LNCAP (cell line): ENCODE data around the gene TSPAN7.

Experiments used
- CTCF ChIP-seq: fragments of 450-650 bp; IDR thresholded peaks from 2 replicates; pipeline ENCODE4 v1.5.1; 2017; ENCODE audit warnings: mild to moderate bottlenecking

The TSPAN7 gene

DNA sequence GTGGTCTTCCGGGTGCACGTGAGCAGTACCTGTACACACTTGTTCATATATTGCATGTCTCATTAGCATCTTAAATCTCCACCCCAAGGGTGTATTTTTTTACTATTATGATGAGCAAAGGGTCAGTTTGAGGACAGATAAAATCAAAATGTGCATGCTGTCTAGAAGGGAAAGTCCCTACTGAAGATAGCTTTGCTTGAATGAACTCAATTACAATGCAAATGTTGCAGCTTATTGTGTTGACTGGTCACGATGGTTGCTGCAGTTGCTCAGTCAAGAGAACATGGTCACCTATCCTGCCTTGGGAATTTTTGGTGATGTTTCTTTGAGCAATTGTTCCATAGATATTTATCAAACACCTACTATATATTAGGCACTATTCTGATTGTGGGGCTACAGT lies 136.1 kb downstream of the TSPAN7 start:
- TF ChIP-seq CTCF, result no peak

GRCh38 chrX:38699121-38699520 lies 137.8 kb downstream of the TSPAN7 start:
- TF ChIP-seq CTCF, result no peak

GRCh38 chrX:38699696-38700095 lies 138.4 kb downstream of the TSPAN7 start:
- TF ChIP-seq CTCF, result no peak

- no peak for TF ChIP-seq CTCF
These were observed 139.7 kb downstream of the TSPAN7 start for GRCh38 chrX:38701073-38701472.

DNA sequence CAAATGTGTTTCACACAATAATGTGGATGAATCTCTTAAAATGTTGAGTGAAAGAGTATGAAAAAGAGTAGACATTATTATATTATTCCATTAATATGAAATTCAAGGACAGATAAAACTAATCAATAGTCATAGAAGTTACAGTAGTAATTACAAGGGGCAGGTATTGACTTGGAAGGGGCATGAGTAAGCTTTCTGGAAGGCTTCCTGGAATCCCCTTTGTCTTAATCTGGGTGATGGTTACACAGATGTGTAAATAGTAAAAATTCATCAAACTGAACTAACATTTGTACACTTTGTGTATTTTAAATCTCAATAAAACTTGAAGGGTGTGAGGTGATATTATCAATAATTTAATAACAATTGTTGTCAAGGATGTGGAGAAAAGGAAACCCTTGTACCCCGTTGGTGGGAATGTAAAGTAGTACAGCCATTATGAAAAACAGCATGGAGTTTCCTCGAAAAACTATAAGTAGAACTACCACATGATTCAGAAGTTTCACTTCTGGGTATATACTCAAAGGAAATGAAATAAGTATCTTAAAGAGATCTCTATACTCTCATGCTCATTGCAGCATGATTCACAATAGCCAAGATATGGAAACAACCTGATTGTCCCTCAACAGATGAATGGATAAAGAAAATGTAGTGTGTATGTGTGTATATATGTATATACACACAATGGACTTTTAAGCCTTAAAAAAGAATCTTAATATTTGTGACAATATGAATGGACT lies 143.0 kb downstream of the TSPAN7 start:
- no peak for TF ChIP-seq CTCF

DNA sequence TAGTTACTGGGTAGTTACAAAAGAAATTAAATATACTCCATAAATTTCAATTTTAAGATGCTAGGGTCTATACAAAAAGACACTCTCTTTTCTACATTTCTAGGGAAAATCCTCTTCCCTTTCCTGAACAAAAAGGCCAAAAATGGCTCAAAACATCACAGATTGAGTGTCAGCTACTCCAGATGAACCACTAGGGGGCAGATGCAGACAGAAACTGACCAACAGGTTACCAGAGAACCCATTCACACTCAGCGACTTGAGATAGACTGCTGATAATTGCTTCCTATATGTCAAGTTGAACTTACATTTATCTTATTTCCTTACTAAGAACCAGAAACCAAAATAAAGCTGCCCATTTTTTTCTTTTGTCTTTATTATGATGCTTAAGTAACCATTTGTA lies 156.5 kb downstream of the TSPAN7 start:
- peak; percentile 43; the same call in 1 of the 2 replicates for TF ChIP-seq CTCF

DNA sequence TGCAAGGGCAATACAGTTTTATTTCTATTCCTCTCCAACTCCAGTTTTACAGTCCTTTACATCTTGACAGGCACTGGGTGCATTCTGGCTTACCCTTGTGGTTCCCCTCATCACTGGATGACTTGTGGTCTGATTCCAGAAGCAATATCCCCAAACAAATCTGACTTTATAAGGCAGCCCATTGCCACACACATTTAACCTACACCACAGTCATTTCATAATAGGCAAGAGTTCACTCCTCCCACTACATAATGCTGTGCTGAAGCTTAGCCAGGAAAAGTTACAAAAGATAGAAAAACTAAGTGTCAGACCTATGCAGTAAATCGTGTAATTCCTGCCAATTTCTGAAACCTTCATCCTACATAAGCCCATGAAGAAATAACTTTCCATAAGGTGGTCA lies 157.0 kb downstream of the TSPAN7 start:
- no peak for TF ChIP-seq CTCF

GRCh38 chrX:38726612-38727011 lies 165.3 kb downstream of the TSPAN7 start:
- no peak for TF ChIP-seq CTCF
